H1 (cell line): ENCODE data around the gene P4HB. TPM values are rescaled to one million over a fixed set of nuclear protein-coding genes. Genes with fewer than 3 reads are reported as not detected.

Experiments
- TAF7 ChIP-seq: optimal IDR thresholded peaks from 2 replicates; pipeline ENCODE3; 2011; ENCODE audit warnings: low read depth, mild to moderate bottlenecking, inconsistent platforms, low read length, moderate library complexity, borderline replicate concordance
- polyA plus RNA-seq, 7 experiments: library from polyadenylated mRNA; depleted of rRNA in 3 of 7; stranded (reverse) in 5 of 7; unstranded in 2 of 7; fragments of >200 nt in 5 of 7; fragments of 200-250 nt in 2 of 7; gene quantifications; 1 replicate in 5 of 7; 2 replicates in 1 of 7; 4 replicates in 1 of 7; pipeline versions ENCODE4 v1.2.1 to v1.2.3, GENCODE V29; 2011 to 2013; ENCODE audit warnings: missing spikeins in 2 of 7, mixed read lengths in 2 of 7
- total RNA-seq: library from RNA; stranded (reverse); fragmentation: NEBNext Ultra II Directional; extraction: Animal tissue kit (Norgen Biotek cat#: 25700); gene quantifications from 2 replicates; pipeline ENCODE4 v1.2.1, GENCODE V29; 2021

The P4HB gene
- total and polyA plus RNA-seq, 2 of the 8 experiments (the other 6 are each of a cell fraction or from before 2014, with no cell fraction given) = 41.4 to 379 TPM

- no peak for TF ChIP-seq TAF7
These were observed 6.3 kb upstream of the P4HB start (continued) for GRCh38 chr17:81866440-81867169.
